IMR-90 (cell line): ENCODE measurements around the gene PROSER2. TPM values are rescaled to one million over a fixed set of nuclear protein-coding genes. Genes with fewer than 3 reads are reported as not detected.

Experiments
- ATAC-seq: fragments of 200-7000 bp; cut with Tn5 transposase; 2 replicates; pipeline ENCODE4 v1.9.1; 2020; ENCODE audit warnings: low read depth, mild to moderate bottlenecking, moderate library complexity
- BruUV-seq: library from RNA; stranded (reverse); fragments of 400-500 nt; replicated peaks from 2 replicates; lab custom pipeline; 2021; lab: Mats Ljungman, UMichigan
- CTCF ChIA-PET: fragments of 300-600 bp; formaldehyde crosslinking; extraction: SDS; loops from one replicate; lab custom pipeline; 2021; ENCODE audit warnings: antibody characterized with exemption; lab: Yijun Ruan, JAX
- POLR2A ChIA-PET: fragments of 300-600 bp; sonication (Branson Sonifier 250); formaldehyde crosslinking; loops from one replicate; lab custom pipeline; 2022; ENCODE audit warnings: antibody characterized with exemption; ENCODE audit not compliant: unreplicated experiment; lab: Charles Lee
- DNase-seq: peaks from one replicate; pipeline ENCODE4 v3.0.0; 2013
- H2AFZ ChIP-seq: replicated peaks from 2 replicates; pipeline ENCODE3; 2013; ENCODE audit warnings: low read length, mild to moderate bottlenecking; ENCODE audit not compliant: poor library complexity
- H2AK5ac ChIP-seq: 2 replicates; pipeline ENCODE4 v1.6.1; 2013; ENCODE audit warnings: low read depth, low read length, inconsistent platforms
- H2AK9ac ChIP-seq: replicated peaks from 2 replicates; pipeline ENCODE3; 2013; ENCODE audit warnings: mild to moderate bottlenecking, low read depth, low read length, moderate library complexity; ENCODE audit not compliant: poor library complexity
- H2BK120ac ChIP-seq: 2 replicates; pipeline ENCODE4 v1.6.1; 2013; ENCODE audit warnings: low read depth, low read length, inconsistent platforms
- H2BK15ac ChIP-seq: 3 replicates; pipeline ENCODE4 v1.6.1; 2013; ENCODE audit warnings: low read depth, low read length, inconsistent platforms
- H2BK20ac ChIP-seq: 2 replicates; pipeline ENCODE4 v1.6.1; 2013; ENCODE audit warnings: low read depth, mild to moderate bottlenecking, inconsistent platforms, low read length, moderate library complexity
- H2BK5ac ChIP-seq: 2 replicates; pipeline ENCODE4 v1.6.1; 2013; ENCODE audit warnings: mild to moderate bottlenecking, low read depth, low read length, inconsistent platforms; ENCODE audit not compliant: poor library complexity, severe bottlenecking
- H3K14ac ChIP-seq: replicated peaks from 2 replicates; pipeline ENCODE4 v1.6.1; 2013; ENCODE audit warnings: low read depth, low read length, inconsistent platforms
- H3K18ac ChIP-seq: 2 replicates; pipeline ENCODE4 v1.6.1; 2013; ENCODE audit warnings: low read depth, low read length, control low read depth
- H3K23ac ChIP-seq: 2 replicates; pipeline ENCODE4 v1.6.1; 2013; ENCODE audit warnings: low read depth, low read length, inconsistent platforms
- H3K27ac ChIP-seq: 2 replicates; pipeline ENCODE4 v1.5.1; 2013; ENCODE audit warnings: mild to moderate bottlenecking, control low read depth, low read length; ENCODE audit not compliant: insufficient read depth
- H3K27me3 ChIP-seq: 2 replicates; pipeline ENCODE4 v1.6.1; 2013; ENCODE audit warnings: low read length; ENCODE audit not compliant: control insufficient read depth, insufficient read depth
- H3K36me3 ChIP-seq: 2 replicates; pipeline ENCODE4 v1.6.1; 2013; ENCODE audit warnings: low read length, mixed read lengths; ENCODE audit not compliant: control insufficient read depth, insufficient read depth
- H3K4ac ChIP-seq: 2 replicates; pipeline ENCODE4 v1.6.1; 2013; ENCODE audit warnings: low read depth, low read length, inconsistent platforms
- H3K4me1 ChIP-seq: 2 replicates; pipeline ENCODE4 v1.6.1; 2013; ENCODE audit warnings: low read length, mixed read lengths; ENCODE audit not compliant: control insufficient read depth, insufficient read depth
- H3K4me2 ChIP-seq: 2 replicates; pipeline ENCODE4 v1.6.1; 2013; ENCODE audit warnings: low read depth, mild to moderate bottlenecking, control low read depth, low read length, moderate library complexity
- H3K4me3 ChIP-seq: 2 replicates; pipeline ENCODE4 v1.5.1; 2013; ENCODE audit warnings: low read depth, mild to moderate bottlenecking, control low read depth, low read length, moderate library complexity; ENCODE audit not compliant: insufficient read depth
- H3K56ac ChIP-seq: 2 replicates; pipeline ENCODE4 v1.6.1; 2013; ENCODE audit warnings: low read length, inconsistent platforms; ENCODE audit not compliant: insufficient read depth; ENCODE audit errors: extremely low read depth
- H3K79me1 ChIP-seq, 2 experiments: 2 replicates each; pipeline ENCODE4 v1.6.1; 2013; ENCODE audit warnings: low read length in 2 of 2, inconsistent platforms in 1 of 2, low read depth in 1 of 2
- H3K9ac ChIP-seq: 2 replicates; pipeline ENCODE4 v1.6.1; 2013; ENCODE audit warnings: low read depth, low read length, control low read depth
- H3K9me1 ChIP-seq: 2 replicates; pipeline ENCODE4 v1.6.1; 2013; ENCODE audit warnings: low read length, inconsistent platforms; ENCODE audit not compliant: insufficient read depth
- H3K9me3 ChIP-seq: 2 replicates; pipeline ENCODE4 v1.6.1; 2013; ENCODE audit warnings: low read length; ENCODE audit not compliant: control insufficient read depth, insufficient read depth
- H4K20me1 ChIP-seq: 2 replicates; pipeline ENCODE4 v1.6.1; 2013; ENCODE audit warnings: low read length, inconsistent platforms; ENCODE audit not compliant: insufficient read depth
- H4K5ac ChIP-seq: 2 replicates; pipeline ENCODE4 v1.6.1; 2013; ENCODE audit warnings: mild to moderate bottlenecking, low read depth, low read length, control low read depth
- H4K8ac ChIP-seq, 2 experiments: 2 replicates each; pipeline ENCODE4 v1.6.1; 2013; ENCODE audit warnings: low read depth in 2 of 2, low read length in 2 of 2, control low read depth in 1 of 2, inconsistent platforms in 1 of 2
- H4K91ac ChIP-seq: 2 replicates; pipeline ENCODE4 v1.6.1; 2013; ENCODE audit warnings: low read depth, low read length, inconsistent platforms; ENCODE audit not compliant: insufficient read depth
- BHLHE40 ChIP-seq: fragments of 150-350 bp; IDR thresholded peaks from 2 replicates; pipeline ENCODE4 v1.6.1; 2016; ENCODE audit warnings: mild to moderate bottlenecking, low read depth, low read length
- CEBPB ChIP-seq: IDR thresholded peaks from 2 replicates; pipeline ENCODE4 v1.6.1; 2012; ENCODE audit warnings: low read depth, low read length, improper control_type of control experiment
- CHD1 ChIP-seq: IDR thresholded peaks from 2 replicates; pipeline ENCODE4 v1.6.1; 2012; ENCODE audit warnings: low read depth, low read length, improper control_type of control experiment
- CTCF ChIP-seq: conservative IDR thresholded peaks from 2 replicates; pipeline ENCODE4 v1.5.1; 2012; ENCODE audit warnings: mild to moderate bottlenecking, low read depth, low read length, improper control_type of control experiment
- ELK1 ChIP-seq: fragments of 150-350 bp; IDR thresholded peaks from 2 replicates; pipeline ENCODE4 v1.6.1; 2016; ENCODE audit warnings: low read depth, mild to moderate bottlenecking, low read length, moderate library complexity, borderline replicate concordance
- FOS ChIP-seq: fragments of 150-350 bp; IDR thresholded peaks from 2 replicates; pipeline ENCODE4 v1.6.1; 2016; ENCODE audit warnings: low read depth, low read length
- MAZ ChIP-seq: IDR thresholded peaks from 2 replicates; pipeline ENCODE4 v1.6.1; 2012; ENCODE audit warnings: low read depth, mild to moderate bottlenecking, low read length, improper control_type of control experiment, moderate library complexity, borderline replicate concordance
- MXI1 ChIP-seq: IDR thresholded peaks from 2 replicates; pipeline ENCODE4 v1.6.1; 2012; ENCODE audit warnings: low read depth, mild to moderate bottlenecking, low read length, moderate library complexity, borderline replicate concordance
- NFE2L2 ChIP-seq: fragments of 150-350 bp; IDR thresholded peaks from 2 replicates; pipeline ENCODE4 v1.6.1; 2016; ENCODE audit warnings: low read depth, mild to moderate bottlenecking, low read length
- POLR2A ChIP-seq: IDR thresholded peaks from 2 replicates; pipeline ENCODE4 v1.6.1; 2012; ENCODE audit warnings: mild to moderate bottlenecking, low read depth, low read length
- RAD21 ChIP-seq: IDR thresholded peaks from 2 replicates; pipeline ENCODE4 v1.6.1; 2012; ENCODE audit warnings: low read length, improper control_type of control experiment
- RCOR1 ChIP-seq: IDR thresholded peaks from 2 replicates; pipeline ENCODE4 v1.6.1; 2012; ENCODE audit warnings: mild to moderate bottlenecking, low read length, improper control_type of control experiment; ENCODE audit not compliant: insufficient replicate concordance
- RFX5 ChIP-seq: IDR thresholded peaks from 2 replicates; pipeline ENCODE4 v1.8.0; 2012; ENCODE audit warnings: low read depth, mild to moderate bottlenecking, low read length, moderate library complexity
- SMC3 ChIP-seq: fragments of 150-350 bp; IDR thresholded peaks from 2 replicates; pipeline ENCODE4 v1.6.1; 2016; ENCODE audit warnings: low read depth, mild to moderate bottlenecking, antibody characterized with exemption, low read length, moderate library complexity
- USF2 ChIP-seq: fragments of 150-350 bp; IDR thresholded peaks from 2 replicates; pipeline ENCODE4 v1.6.1; 2017; ENCODE audit warnings: mild to moderate bottlenecking, antibody characterized with exemption, low read length, low read depth
- WGBS, 2 experiments: methylation state at CpG; one replicate each; pipeline versions ENCODE4 v1.1.5 to v1.1.7; 2013; ENCODE audit warnings: missing lambda C conversion rate in 2 of 2; ENCODE audit not compliant: insufficient read length in 1 of 2; ENCODE audit errors: extremely low coverage in 2 of 2; 5-methylcytosine and 5-hydroxymethylcytosine counted together
- dilution Hi-C: fragments of 300-500 bp; cut with HindIII; formaldehyde crosslinking; loops from one replicate; pipeline ENCODE4 v1.14.3; 2018; ENCODE audit warnings: low sequenced_read_pairs; ENCODE audit not compliant: unreplicated experiment
- in situ Hi-C: fragments of 300-500 bp; cut with MboI; formaldehyde crosslinking; loops from 3 replicates; pipeline ENCODE4 v1.14.3; 2019; ENCODE audit warnings: low sequenced_read_pairs, inconsistent platforms, mixed read lengths
- intact Hi-C: fragments of 100-400 bp; cut with micrococcal nuclease; formaldehyde crosslinking; loops from 2 replicates; pipeline ENCODE4 v1.10.0; 2022
- polyA plus RNA-seq, 3 experiments: library from polyadenylated mRNA; depleted of rRNA; stranded (reverse); fragments of >200 nt; gene quantifications; 2 replicates each; pipeline ENCODE4 v1.2.3, GENCODE V29; 2012; ENCODE audit warnings: low replicate concordance in 1 of 3
- total RNA-seq: library from RNA; depleted of rRNA; stranded (reverse); fragments of >200 nt; gene quantifications from 2 replicates; pipeline ENCODE4 v1.2.3, GENCODE V29; 2012

PROSER2 gene
- total and polyA plus RNA-seq, 2 of the 4 experiments (the other 2 are of a cell fraction), result 1.4 to 2.0 TPM

GRCh38 chr10:11886851-11887250, 63.7 kb downstream of the PROSER2 start:
- BruUV-seq, result no TSS peak
- Histone ChIP-seq H2BK5ac (no peak overlapping the region), H3K79me1 (no peaks in the 10 kb centered on the region), H4K20me1 (no peaks in the 10 kb centered on the region), H3K4me3 (no peak overlapping the region), H3K18ac (no peak overlapping the region), H3K23ac (no peak overlapping the region), H3K36me3 (no peaks in the 10 kb centered on the region), H2BK15ac (no peak overlapping the region), H4K5ac (no peak overlapping the region), H3K56ac (no peak overlapping the region), H4K8ac (no peak overlapping the region), H3K4me2 (no peak overlapping the region), H3K9me3 (no peaks in the 10 kb centered on the region), H2AK5ac (no peak overlapping the region), H2AK9ac (no peak overlapping the region), H3K14ac (no peak overlapping the region), H2BK20ac (no peak overlapping the region), H3K9ac (no peak overlapping the region), H3K4ac (no peak overlapping the region), H2AFZ (no peak overlapping the region), H4K91ac (no peak overlapping the region), H3K4me1 (peaks cover under 1% of the 10 kb centered on the region; the same call in 1 of the 2 replicates), H3K27ac (no peak overlapping the region), H3K27me3 (no peaks in the 10 kb centered on the region), H2BK120ac (no peak overlapping the region), H3K9me1 (0 out of 2 replicates have a peak, but pooled peaks cover 5% of the 10 kb centered on the region)
- intact Hi-C loops (no loop called here), in situ Hi-C loops (no loop called here), dilution Hi-C loops (no loop called here)
- ChIA-PET CTCF (interaction anchor here (0.8 kb wide), 1 partner anchor 67 kb away, joined by 3 read pairs; no protein-coding TSS in a partner anchor), POLR2A (no interaction called here)
- DNase-seq (no peak), ATAC-seq (no peak)
- 78% methylated on average over 6 of the region's 12 CpGs; no CpG with 5 or more reads in 1 of the 2 experiments for WGBS, 2 experiments
- no peak for TF ChIP-seq POLR2A
- TF ChIP-seq NFE2L2, result no peak
- no peak for TF ChIP-seq ELK1
- TF ChIP-seq RFX5, result no peak
- TF ChIP-seq MXI1, result no peak
- TF ChIP-seq USF2, result no peak
- no peak for TF ChIP-seq FOS
- TF ChIP-seq RAD21, result no peak
- TF ChIP-seq RCOR1, result no peak
- no peak for TF ChIP-seq SMC3
- TF ChIP-seq BHLHE40, result no peak
- no peak for TF ChIP-seq CTCF
- TF ChIP-seq MAZ, result no peak
- TF ChIP-seq CEBPB, result no peak
- TF ChIP-seq CHD1, result no peak
